ENCODE results near the gene ARHGEF2.
A peak's percentile ranks its signal among the peaks of the same experiment; 100 is the strongest.
"Not testable (repeated sequence)": the region's sequence is repeated elsewhere in the genome, so short reads cannot be mapped to it uniquely, and the experiment has no call there.

Gene ARHGEF2

GRCh38 chr1:155932487-155932886, 45.9 kb downstream of the ARHGEF2 start:
- Mint-ChIP-seq H3K27me3 (no peaks in the 10 kb centered on the region), H3K9me3 (no peaks in the 10 kb centered on the region), H3K36me3 (ENCODE audit: low read depth) (peaks cover 22% of the 10 kb centered on the region), H3K27ac (peak overlapping the region; percentile 89), H3K4me1 (ENCODE audit: low read depth) (peaks cover 34% of the 10 kb centered on the region), H3K4me3 (no peak overlapping the region)
- DNase-seq: no peak

- H3K36me3 Mint-ChIP-seq (ENCODE audit: low read depth): peaks cover 26% of the 10 kb centered on the region
- H3K27ac Mint-ChIP-seq: peak overlapping the region; percentile 89
- no peaks in the 10 kb centered on the region for H3K27me3 Mint-ChIP-seq
- no peak for DNase-seq
- peaks cover 35% of the 10 kb centered on the region for H3K4me1 Mint-ChIP-seq (ENCODE audit: low read depth)
- H3K9me3 Mint-ChIP-seq: no peaks in the 10 kb centered on the region
- H3K4me3 Mint-ChIP-seq: no peak overlapping the region
Measured at GRCh38 chr1:155932081-155932480, 46.3 kb downstream of the ARHGEF2 start.

GRCh38 chr1:155931332-155932038, 46.9 kb downstream of the ARHGEF2 start:
- DNase-seq: no peak
- Mint-ChIP-seq H3K4me1 (ENCODE audit: low read depth) (peaks cover 39% of the 10 kb centered on the region), H3K27me3 (no peaks in the 10 kb centered on the region), H3K36me3 (ENCODE audit: low read depth) (peaks cover 32% of the 10 kb centered on the region), H3K27ac (peak overlapping the region; percentile 89), H3K4me3 (no peak overlapping the region), H3K9me3 (no peaks in the 10 kb centered on the region)

- Mint-ChIP-seq H3K27ac (peak overlapping the region; percentile 89), H3K36me3 (ENCODE audit: low read depth) (peaks cover 40% of the 10 kb centered on the region)
- not testable (repeated sequence) for H3K4me3 Mint-ChIP-seq
Measured at GRCh38 chr1:155930725-155931124, 47.6 kb downstream of the ARHGEF2 start.

GRCh38 chr1:155929057-155929456, 49.3 kb downstream of the ARHGEF2 start:
- no peaks in the 10 kb centered on the region for H3K27me3 Mint-ChIP-seq
- no peak overlapping the region for H3K4me3 Mint-ChIP-seq
- no peaks in the 10 kb centered on the region for H3K9me3 Mint-ChIP-seq
- H3K4me1 Mint-ChIP-seq (ENCODE audit: low read depth): peaks cover 42% of the 10 kb centered on the region
- DNase-seq: no peak
- peaks cover 56% of the 10 kb centered on the region for H3K36me3 Mint-ChIP-seq (ENCODE audit: low read depth)
- H3K27ac Mint-ChIP-seq: peak overlapping the region; percentile 47

More at GRCh38 chr1:155930725-155931124, 47.6 kb downstream of the ARHGEF2 start:
- not testable (repeated sequence) for H3K27me3 Mint-ChIP-seq, H3K9me3 Mint-ChIP-seq, DNase-seq
- H3K4me1 Mint-ChIP-seq (ENCODE audit: low read depth): peaks cover 41% of the 10 kb centered on the region

- DNase-seq: no peak
- Mint-ChIP-seq H3K27ac (peak overlapping the region; percentile 61), H3K4me1 (ENCODE audit: low read depth) (peaks cover 24% of the 10 kb centered on the region), H3K9me3 (no peaks in the 10 kb centered on the region), H3K36me3 (ENCODE audit: low read depth) (peaks cover 92% of the 10 kb centered on the region), H3K27me3 (no peaks in the 10 kb centered on the region), H3K4me3 (no peak overlapping the region)
Measured at GRCh38 chr1:155925506-155925905, 52.8 kb downstream of the ARHGEF2 start.

GRCh38 chr1:155920717-155921116, 57.6 kb downstream of the ARHGEF2 start:
- peaks cover 98% of the 10 kb centered on the region for H3K36me3 Mint-ChIP-seq (ENCODE audit: low read depth)
- H3K27ac Mint-ChIP-seq: peak overlapping the region; percentile 18
- no peak for DNase-seq
- no peak overlapping the region for H3K4me3 Mint-ChIP-seq
- H3K4me1 Mint-ChIP-seq (ENCODE audit: low read depth): peaks cover 6% of the 10 kb centered on the region
- H3K27me3 Mint-ChIP-seq: no peaks in the 10 kb centered on the region
- no peaks in the 10 kb centered on the region for H3K9me3 Mint-ChIP-seq

GRCh38 chr1:155919801-155920200, 58.5 kb downstream of the ARHGEF2 start:
- Mint-ChIP-seq H3K4me3 (no peak overlapping the region), H3K9me3 (no peaks in the 10 kb centered on the region), H3K27me3 (no peaks in the 10 kb centered on the region), H3K36me3 (ENCODE audit: low read depth) (peaks cover 98% of the 10 kb centered on the region), H3K4me1 (ENCODE audit: low read depth) (peaks cover 4% of the 10 kb centered on the region), H3K27ac (peak overlapping the region; percentile 37)
- no peak for DNase-seq

- no peak for DNase-seq
- Mint-ChIP-seq H3K4me3 (no peak overlapping the region), H3K27me3 (no peaks in the 10 kb centered on the region), H3K4me1 (ENCODE audit: low read depth) (peaks cover 4% of the 10 kb centered on the region), H3K36me3 (ENCODE audit: low read depth) (peaks cover 98% of the 10 kb centered on the region), H3K9me3 (no peaks in the 10 kb centered on the region), H3K27ac (peak overlapping the region; percentile 40)
Measured at GRCh38 chr1:155918660-155919059, 59.7 kb downstream of the ARHGEF2 start.

- peaks cover 100% of the 10 kb centered on the region for H3K36me3 Mint-ChIP-seq (ENCODE audit: low read depth)
- no peak for DNase-seq
- H3K27me3 Mint-ChIP-seq: no peaks in the 10 kb centered on the region
- peak overlapping the region; percentile 60 for H3K27ac Mint-ChIP-seq
- H3K4me1 Mint-ChIP-seq (ENCODE audit: low read depth): peaks cover 24% of the 10 kb centered on the region
- no peaks in the 10 kb centered on the region for H3K9me3 Mint-ChIP-seq
- no peak overlapping the region for H3K4me3 Mint-ChIP-seq
Measured at GRCh38 chr1:155913969-155914757, 64.2 kb downstream of the ARHGEF2 start.

- Mint-ChIP-seq H3K27ac (peak overlapping the region; percentile 98), H3K27me3 (no peaks in the 10 kb centered on the region), H3K9me3 (no peaks in the 10 kb centered on the region), H3K36me3 (ENCODE audit: low read depth) (peaks cover 98% of the 10 kb centered on the region), H3K4me1 (ENCODE audit: low read depth) (peaks cover 27% of the 10 kb centered on the region), H3K4me3 (peak overlapping the region; percentile 94)
- no peak for DNase-seq
Measured at GRCh38 chr1:155912056-155912536, 66.3 kb downstream of the ARHGEF2 start.

- H3K36me3 Mint-ChIP-seq (ENCODE audit: low read depth): peaks cover 97% of the 10 kb centered on the region
- H3K27ac Mint-ChIP-seq: peak within 1 kb of the TSS; percentile 98
- H3K27me3 Mint-ChIP-seq: no peaks in the 10 kb centered on the region
- peaks cover 27% of the 10 kb centered on the region for H3K4me1 Mint-ChIP-seq (ENCODE audit: low read depth)
- peak; percentile 87 for DNase-seq
- H3K9me3 Mint-ChIP-seq: no peaks in the 10 kb centered on the region
- H3K4me3 Mint-ChIP-seq: peak within 1 kb of the TSS; percentile 94
Measured at GRCh38 chr1:155911156-155912055, 66.9 kb downstream of the ARHGEF2 start, which contains the start of gene RIT1. Gene RIT1, minus strand, starts transcription at chr1:155911349. Its CDS starts 588 bp downstream, at chr1:155910761.

GRCh38 chr1:155910621-155911121, 67.7 kb downstream of the ARHGEF2 start:
- Mint-ChIP-seq H3K36me3 (ENCODE audit: low read depth) (peaks cover 94% of the 10 kb centered on the region), H3K27me3 (no peaks in the 10 kb centered on the region), H3K4me3 (peak overlapping the region; percentile 94), H3K4me1 (ENCODE audit: low read depth) (peaks cover 29% of the 10 kb centered on the region), H3K9me3 (no peaks in the 10 kb centered on the region), H3K27ac (peak overlapping the region; percentile 98)
- DNase-seq: peak; percentile 45

- Mint-ChIP-seq H3K4me1 (ENCODE audit: low read depth) (peaks cover 29% of the 10 kb centered on the region), H3K4me3 (peak overlapping the region; percentile 94), H3K9me3 (no peaks in the 10 kb centered on the region), H3K27ac (peak overlapping the region; percentile 98), H3K36me3 (ENCODE audit: low read depth) (peaks cover 90% of the 10 kb centered on the region), H3K27me3 (no peaks in the 10 kb centered on the region)
- no peak for DNase-seq
Measured at GRCh38 chr1:155909894-155910293, 68.5 kb downstream of the ARHGEF2 start.
